ENCODE data around the gene MT1H.

- TF ChIP-seq EZH2 (IDR thresholded peaks at IDR 0.05; ENCODE audit: low read depth) (no peak), CTCF (conservative IDR thresholded peaks at IDR 0.05) (no peak)
Observed at GRCh38 chr16:56657555-56658326, 11.9 kb upstream of the MT1H start, which contains the start of gene MT1F.

Measured in PC-9 (cell line).